CD4-positive, alpha-beta T cell treated with Interleukin-15 for 4 hours (primary cell): ENCODE results near the gene LEMD2.

Experiments used
- DNase-seq: peaks from one replicate; pipeline ENCODE4 v3.0.0-alpha.2; 2020; ENCODE audit warnings: low spot score

Gene LEMD2

DNA sequence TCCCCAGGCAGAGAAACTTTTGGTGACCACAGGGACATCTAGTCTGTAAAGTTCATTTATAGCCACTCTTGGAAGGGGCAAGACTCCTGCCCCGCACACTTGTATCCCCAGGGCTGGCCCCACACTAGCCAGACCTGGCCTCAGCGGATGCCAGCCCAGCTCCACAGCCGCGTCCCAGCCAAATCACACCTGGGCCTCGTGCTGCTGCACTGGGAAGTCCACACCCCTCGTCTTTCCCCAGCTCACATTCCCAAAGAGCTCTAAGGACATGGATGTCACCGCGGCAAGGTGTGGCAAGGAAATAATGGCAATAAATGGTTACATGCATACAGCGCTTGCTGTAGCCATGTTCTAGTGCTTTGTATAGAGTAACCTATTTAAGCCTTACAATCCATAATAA lies 50.8 kb downstream of the LEMD2 start:
- DNase-seq: no peak

DNA sequence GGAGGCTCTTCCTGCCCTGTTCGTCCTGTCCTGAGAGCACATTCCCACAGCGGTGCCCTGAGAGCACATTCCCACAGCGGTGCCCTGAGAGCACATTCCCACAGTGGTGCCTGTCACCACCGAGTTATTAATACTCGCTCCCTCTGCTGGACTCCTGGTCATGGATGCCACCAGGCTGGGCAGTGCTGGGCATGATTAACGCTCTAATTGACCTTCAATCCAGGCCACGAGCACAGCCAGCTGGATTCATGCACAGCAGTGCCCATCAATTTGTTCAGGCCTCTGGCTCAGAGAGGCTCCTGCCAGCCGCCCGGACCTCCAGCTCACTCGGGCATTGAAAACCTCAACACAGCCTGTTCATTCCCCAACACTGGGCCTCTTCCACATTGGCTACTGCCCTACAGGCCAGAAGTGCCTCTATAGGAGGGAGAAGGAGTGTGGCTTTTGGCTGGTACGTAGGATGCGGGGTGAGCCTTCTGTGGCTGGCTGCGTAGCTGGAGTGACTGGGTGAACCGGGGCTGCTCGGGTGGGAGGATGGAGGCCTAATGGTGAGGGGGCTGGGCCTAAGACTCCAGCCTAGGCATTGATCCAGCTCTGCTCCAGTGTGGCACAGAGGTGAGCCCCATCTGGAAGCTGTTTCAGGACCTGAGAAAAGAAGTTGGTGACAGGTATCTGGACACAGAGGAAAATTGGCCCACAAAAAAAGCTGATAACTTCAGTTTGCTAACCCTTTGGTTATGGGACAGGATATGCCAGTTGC lies 51.5 kb downstream of the LEMD2 start:
- DNase-seq: no peak

DNA sequence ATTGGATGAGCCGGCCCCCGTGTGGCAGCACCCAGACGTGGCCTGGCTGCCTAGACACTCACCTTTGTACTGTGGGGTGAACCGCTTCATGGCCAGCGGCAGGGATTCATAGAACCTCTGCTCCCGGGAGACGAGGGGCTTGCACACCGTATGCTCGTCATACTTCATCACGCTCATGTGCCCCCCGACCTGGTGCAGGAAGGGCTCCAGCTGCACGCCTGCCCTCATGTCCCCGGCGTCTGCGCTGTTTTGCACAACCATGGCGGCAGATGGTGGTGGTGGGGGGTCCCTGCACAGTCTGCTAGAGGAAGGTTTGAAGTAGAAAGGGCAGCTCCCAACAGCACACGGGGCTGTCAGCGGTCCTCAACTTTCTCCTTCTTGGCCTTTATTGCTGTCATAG lies 53.7 kb downstream of the LEMD2 start:
- DNase-seq: no peak

DNA sequence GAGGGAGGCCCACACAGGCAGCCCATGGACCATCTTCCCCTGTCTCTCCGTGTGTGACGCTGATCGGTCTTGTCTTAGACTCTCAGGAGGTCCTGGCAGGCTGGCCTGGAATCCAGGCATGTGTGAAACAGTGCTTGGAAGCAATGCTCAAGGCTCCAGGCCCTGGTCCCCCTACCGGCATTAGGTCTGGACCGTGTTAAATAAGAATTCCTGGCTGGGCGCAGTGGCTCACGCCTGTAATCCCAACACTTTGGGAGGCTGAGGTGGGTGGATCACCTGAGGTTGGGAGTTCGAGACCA lies 55.3 kb downstream of the LEMD2 start:
- no peak for DNase-seq

DNA sequence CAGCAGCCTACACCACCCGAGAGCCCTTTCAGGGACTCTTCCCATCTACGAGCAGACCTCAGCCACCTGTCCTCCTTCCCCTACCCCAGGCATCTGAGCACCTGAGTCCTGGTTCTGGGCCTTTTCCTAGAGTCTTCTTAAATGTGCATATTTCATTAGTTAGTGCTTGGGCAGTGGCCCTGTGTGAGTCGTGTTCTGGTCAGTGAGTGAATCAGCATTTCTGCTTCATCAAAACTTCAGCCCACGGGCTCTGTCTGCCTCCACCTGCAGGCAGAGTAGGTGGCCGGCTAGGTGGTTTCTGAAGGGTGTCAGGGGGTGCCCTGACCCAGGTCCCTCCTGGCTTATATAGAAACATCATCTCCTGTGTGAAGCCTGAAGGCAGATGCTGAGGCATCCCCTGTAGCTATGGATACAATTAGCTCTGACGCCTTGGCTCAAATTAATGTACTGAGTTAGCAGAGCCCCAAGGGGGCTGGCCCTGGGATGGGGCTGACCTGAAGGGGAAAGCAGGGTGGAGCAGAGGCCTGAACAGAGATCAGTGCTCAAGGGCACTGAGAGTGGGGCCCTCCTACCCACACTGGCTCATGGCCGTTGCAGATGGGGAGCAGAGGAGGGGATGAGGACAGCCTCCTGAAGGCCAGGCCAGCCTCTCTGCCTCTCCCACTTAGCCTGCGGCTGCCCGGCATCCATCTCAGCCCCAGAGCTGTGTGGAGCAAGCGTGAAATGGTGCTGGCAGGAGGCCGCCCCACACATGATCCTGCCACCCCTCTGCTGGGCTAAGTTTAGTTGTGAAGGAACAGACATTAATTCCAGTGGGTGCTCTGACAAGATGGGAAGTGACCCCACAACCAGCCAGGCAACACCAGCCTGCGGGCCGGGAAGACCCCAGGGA lies 55.9 kb downstream of the LEMD2 start:
- no peak for DNase-seq

DNA sequence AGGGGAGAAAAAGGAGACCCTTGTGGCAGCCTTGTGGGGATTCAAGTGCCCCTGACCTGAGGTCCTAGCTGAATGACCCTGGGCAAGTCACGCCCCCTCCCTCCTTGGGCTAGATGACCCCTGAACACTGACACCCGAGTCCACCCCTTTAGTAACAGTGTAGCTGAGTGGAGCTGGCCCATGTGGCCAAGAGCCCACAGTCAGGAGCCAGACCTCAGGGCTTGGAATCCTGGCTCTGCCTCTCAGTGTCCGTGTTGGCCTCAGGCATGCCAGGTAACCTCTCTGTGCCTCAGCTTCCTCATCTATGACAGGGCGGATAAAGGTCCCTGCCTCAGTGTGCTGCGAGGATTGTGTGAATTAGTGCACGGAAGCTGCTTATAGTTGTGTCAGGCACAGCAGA lies 56.5 kb downstream of the LEMD2 start:
- no peak for DNase-seq

DNA sequence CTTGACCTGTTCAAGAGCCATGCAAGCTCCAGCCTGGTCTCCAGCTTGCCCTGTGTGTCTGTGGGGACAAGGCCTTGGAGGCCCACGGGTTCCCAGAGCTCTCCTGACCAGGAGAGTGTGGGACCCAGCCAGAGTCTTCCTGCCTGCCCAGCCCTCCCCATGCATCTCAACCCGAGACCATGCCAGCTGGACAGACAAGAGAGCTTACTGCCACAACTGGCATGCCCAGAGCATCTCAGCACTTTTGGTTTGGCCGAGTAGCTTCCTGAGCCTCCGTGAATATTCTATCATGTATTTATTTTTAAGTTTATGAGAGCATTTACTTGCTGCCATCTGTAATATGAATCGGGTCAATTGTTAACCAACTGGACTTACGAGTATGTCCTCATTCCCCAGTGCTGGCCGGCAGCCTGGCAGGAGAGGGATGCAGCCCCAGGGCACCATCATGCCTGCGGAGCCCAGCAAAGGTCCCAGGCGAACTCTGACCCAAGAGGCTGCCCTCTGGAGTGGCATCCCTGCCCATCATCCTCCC lies 57.1 kb downstream of the LEMD2 start:
- no peak for DNase-seq

DNA sequence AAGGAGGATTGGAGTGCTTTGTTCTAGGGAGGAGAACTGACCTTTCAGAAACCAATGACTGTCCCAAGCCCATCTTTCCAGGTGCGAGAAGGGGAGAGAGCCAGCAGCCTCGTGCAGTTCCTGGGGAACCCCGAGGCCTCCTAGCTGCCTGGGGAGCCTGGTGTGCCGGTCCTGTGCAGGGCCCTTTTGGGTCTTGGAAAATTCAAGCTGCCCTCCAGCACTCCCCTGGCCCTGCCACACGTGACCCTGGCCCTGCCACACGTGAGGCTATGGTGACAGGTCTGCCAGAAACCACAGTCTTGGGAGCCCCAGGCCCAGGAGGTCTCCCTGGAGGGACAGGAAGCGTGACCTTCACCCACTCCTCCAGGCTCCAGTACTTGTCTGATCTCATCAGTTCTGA lies 57.9 kb downstream of the LEMD2 start:
- no peak for DNase-seq

DNA sequence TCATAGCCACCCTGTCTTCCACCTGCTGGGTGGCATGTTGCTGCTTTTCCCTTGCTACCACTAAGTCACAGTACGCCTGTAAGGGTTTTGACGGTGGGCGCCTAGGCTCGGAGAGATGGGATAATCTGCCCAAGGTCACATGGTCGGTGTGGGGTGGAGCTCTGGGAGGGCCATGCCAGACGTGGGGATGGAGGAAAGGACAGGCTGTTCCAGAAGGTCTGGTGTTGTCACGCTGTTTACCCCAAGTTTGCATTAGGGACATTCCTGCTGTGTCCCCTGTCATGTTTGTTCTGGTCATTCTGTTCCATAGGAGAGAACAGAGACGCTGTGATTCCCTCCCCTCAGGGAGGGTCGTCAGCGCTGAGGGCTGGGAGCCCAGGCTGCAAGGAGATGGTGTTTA lies 58.3 kb downstream of the LEMD2 start:
- no peak for DNase-seq

DNA sequence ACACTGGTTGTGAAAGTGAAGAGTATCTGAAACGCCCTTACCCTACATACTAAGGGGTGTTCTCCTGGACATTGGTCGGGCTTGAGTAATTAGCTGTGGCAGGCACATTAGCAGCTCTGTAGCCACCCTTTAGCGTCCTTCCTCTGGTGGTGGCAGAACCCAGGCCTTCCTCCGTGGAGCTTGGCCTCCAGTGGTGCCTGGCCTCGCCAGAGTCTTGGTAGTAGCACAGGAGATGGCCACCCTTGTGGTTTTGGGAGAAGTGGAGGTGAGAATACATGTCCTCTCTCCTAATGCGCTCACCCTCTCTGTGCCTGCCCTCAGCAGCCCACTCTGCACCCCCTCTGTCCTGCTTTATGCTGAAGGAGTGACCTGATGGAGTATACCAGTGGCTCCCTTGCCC lies 59.9 kb downstream of the LEMD2 start:
- no peak for DNase-seq

DNA sequence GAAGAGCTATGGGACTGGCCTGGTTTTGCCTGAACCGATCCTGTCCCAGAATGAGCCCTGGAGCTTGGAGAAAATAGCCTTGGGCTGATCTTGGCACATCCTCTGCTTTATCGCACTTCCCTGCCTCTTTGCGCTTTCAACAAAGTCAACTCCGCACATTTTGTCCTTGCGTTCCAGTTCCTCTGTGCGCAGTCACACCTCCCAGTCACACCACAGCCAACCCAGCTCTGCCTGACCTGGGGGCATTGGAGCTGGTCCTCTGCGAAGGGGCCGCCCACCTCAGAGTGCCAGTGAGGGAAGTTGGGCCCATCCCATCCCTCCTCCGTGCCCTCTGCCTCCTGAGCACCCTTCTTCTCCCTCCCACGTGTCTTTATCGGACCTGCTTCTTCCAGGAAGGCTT lies 60.5 kb downstream of the LEMD2 start:
- DNase-seq: no peak

DNA sequence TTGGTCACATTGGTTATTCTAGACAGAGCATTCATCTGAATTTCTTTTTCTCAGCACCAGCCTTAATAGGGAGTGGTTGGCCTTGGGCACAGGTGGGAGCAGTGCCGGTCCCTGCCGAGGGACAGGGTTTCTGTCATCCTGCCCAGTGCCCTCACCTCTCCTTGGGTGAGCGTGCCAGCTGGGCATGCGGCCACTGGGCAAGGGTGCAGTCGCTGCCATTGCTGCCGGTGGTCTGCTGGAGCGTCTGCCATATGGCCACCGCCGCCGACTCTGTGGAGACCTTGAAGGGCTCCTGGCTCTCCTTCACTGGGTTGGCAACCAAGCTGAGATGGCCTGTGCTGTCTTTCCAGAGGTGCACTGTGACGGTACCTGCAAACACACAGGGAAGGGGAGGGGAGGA lies 61.0 kb downstream of the LEMD2 start:
- no peak for DNase-seq

DNA sequence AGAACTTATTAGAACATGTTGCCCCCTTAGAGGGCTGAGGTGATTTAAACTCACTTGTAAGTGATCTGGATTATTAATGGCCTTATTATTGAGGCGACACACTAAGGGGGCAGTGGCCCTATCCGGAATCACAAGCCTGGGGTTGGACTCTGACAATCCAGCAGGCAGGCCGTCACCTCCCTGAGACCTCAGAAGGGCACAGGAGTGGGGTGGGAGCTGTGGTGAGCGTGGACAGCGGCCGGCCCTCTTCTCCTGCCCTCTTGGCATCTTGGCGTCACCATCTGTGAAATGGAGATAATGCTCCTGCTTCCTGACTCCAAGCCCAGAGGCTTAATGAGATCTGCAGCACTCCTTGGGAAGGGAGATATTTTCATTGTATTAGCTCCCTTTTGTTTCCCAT lies 61.8 kb downstream of the LEMD2 start:
- DNase-seq: no peak

DNA sequence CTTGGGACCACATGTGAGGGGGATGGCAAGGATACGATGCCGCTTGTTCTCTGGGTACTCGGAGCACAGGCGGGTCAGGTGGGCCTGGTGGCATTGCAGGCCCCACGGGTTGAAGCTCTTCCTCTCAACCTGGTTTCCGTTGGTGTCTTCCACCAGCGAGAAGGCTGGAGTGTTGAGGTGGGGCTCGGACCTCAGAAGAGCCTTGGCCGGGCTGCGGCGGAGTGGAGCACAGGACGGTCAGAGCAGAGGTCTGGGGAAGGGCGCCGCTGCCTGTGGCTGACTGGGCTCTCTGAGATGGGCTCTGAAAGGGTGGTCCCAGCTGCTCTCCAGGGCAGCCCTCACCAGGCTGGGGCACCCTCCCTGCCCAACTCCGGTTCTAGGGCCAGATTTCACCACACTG lies 62.2 kb downstream of the LEMD2 start:
- DNase-seq: no peak

DNA sequence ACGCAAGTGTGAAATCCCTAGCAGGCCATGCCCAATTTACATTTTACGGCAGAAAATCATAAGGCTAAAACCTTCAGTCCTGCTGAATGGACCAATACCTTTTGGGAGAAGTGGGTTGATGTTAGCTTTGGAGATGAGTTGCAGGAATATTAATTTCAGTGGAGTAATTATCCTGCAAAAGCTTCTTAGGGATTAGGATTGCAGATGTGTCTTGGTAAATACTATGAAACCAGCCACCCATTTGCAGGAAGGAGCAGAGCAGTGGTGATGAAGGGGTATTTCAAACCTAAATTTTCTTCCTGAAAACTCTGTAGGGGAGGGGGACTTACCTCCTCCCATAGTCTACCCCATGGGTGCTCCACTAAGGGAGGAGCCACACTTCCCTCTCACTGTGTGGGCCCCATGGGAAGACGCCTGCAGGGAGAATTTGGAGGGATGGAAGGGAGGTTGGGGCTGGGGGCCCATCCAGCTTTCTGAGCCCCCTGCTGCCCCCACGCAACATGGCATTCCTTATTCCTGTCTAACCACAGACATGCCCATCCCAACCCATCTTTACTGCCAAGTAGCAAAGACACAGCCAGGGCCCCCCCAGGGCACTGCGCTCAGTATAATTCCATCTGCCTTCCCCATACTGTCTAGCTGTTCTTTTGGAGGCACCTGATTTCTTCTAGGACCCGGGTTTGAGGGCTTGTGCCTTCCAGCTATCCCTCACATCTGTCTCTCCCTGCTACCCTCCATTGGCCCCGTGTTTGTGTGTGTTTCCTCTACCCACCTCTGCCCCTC lies 62.8 kb downstream of the LEMD2 start:
- no peak for DNase-seq

DNA sequence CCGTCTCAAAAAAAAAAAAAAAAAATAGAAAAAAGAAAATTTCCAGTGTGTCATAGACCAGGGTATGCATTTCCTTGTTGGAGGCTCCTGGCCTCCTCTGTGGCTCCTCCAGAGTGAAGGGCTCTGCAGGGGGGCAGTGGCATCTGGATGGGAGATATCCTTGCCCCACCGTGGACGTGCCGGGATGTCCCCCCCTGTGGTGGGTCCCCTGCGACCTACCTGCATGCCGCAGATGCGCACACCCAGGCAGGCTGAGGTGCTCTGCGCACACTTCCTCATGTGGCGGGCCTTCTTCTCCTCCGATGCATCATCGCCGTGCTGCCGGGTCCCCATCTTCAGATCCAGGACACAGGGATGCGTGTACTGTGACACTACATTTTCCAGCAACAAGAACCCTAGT lies 63.7 kb downstream of the LEMD2 start:
- no peak for DNase-seq

DNA sequence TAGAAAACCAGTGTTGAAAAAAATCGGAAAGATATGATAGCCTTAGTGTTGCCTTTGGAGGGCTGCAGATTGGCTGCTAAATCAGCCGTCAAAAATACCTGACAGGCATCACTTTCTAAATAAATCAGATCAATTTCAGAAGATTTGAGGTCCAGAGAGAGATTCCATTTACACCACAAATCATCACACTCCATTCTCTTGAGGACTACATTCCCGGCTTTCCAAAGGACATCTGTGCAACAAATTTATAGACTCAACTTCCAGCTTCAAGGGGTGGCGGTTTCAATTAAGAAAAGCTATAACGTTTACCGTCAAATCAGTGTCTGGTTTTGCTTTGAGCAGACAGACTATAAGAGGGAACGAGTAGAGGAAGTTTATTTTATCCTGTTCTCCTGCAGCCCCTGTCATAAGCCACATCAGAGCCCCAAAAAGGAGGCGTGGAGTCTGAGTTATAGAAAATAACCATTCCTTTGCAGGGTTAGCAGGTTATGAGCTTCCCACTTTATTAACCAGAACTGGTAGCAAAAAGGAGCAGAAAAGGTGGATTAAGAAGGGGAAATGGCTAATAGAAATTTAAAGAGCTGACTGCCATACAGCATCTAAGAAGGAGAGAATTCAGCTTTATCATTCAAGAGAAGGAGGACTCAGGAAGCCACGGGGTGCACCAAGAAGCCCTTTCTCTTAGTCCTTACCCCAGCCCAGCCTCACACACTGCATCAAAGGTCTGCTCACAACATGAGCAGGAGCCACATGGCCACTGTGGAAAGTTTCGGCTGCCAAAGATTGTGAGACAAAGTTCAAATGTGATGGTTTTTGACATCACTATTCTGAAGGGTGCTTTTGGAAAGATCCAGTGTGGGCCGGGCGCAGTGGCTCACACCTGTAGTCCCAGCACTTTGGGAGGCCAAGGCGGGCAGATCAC lies 64.6 kb downstream of the LEMD2 start:
- DNase-seq: no peak

DNA sequence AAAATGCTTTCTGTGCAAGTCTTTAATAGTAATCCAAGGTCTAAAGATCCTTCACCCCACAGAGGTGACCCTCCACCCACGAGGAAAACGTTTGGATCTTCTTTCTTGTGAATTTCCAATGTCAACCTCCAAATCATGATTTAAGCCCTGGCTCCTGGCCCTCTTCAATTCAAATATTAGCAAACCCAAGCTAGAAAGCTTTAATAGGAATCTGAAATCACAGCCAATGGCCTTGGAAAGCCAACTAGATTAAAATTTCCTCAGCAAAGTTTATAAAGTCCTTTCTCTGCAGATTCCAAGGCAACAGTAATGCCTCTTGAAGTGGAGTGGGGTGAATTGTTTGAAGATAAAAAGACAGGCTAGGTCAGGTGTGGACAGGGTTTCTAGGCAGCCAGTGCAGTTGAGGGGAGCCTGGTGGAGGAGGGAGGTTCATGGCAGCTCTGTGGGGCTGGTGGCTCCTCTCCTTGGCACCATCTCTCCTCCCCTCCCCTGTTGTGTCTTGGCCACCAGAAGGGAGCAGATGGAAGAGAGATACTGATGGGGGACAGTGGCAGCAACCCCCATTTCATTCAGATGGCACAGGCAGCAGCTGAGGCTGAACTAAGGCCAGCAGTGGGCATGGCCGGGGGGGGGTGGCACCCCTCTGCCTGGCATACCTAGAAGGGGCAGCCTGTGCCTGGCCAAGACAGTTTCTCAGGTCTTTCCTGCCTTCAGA lies 65.4 kb downstream of the LEMD2 start:
- no peak for DNase-seq

DNA sequence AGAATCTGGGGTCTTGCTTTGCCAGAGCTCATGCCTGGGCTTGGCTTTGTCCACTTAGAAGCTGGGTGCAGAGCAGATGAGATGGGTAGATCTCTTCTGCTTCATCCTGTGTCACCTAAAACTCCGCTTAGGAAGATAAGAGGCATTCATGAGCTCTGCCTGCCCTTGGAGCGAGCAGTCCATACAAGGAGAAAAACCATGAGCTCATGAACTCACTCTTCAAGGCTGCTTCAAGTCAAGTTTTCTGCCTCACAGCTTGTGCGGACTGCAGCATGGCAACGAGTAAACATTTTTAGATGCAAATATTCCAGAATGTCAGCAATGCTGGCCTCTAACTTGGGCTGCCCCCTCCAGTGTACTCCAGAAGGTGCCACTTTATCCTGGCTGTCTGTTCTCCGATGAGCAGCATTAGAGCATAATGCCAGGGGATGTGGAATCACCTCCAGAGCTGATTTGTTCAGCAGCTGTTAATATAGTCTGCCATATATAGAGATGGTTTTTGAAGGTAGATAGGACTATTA lies 66.8 kb downstream of the LEMD2 start:
- no peak for DNase-seq

DNA sequence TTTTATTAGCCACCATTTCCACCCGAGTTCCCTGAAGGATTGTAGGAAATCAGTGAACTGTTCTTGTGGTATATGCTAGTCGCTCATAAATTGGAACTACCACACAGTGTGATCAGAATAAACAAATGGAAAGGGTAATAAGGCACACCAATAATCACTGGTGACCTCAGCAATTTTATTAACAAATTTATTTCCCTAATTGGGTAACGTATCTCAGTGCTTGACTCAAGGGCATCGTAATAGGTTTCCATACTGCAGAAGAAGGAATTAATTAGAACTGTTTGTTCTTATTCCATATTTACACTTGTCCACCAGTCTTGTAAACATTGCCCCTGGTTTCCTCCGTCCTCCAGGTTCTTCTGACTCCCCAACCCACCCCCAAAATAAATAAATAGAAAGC lies 67.4 kb downstream of the LEMD2 start:
- no peak for DNase-seq
